Epithelial cell of umbilical artery (primary cell): ENCODE data around the gene RNF186. TPM values are rescaled to one million over a fixed set of nuclear protein-coding genes. Genes with fewer than 3 reads are reported as not detected.

Experiments
- total RNA-seq: library from RNA; depleted of rRNA; stranded (reverse); fragments of >200 nt; gene quantifications from 2 replicates; pipeline ENCODE4 v1.2.3, GENCODE V29; 2014

RNF186 gene
- not detected in 2 replicates for total RNA-seq

DNA sequence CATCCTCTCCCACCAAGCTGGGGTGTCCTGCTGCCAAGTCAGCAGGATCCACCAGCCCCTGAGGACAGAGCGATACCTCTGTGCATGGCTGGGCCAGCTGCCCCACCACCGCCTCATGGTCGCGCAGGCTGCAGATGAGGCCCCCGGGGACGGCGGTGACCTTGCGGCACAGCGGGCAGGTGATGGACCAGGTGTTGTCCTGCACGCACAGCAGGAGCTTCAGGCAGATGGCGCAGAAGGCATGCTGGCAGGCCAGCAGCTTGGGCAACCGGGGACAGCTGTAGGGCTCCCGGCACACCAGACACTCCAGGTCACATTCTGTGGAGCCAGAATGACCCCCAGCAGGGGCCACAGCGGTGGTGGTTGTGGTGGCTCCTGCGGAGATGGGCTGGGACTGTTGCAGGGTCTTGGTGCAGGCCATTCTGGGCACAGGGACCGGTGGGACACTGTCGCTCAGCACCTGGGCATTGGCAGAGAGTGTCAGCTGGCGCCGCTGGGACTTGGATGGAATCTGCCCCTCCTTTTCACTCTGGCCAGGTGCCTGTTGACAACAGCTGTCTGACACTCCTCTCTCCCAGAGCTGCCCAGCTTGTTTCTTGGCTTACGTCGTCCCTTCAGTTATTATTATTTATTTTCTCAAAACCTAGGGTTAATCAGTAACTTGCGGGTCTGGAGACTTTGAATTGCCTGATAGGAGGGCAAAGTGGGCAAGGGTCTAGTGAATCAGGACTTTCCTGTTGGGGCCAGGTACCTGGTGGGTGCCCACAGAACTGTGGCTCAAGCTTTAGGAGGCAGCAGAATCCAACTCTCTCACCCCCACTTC is at the start of gene RNF186:
Gene RNF186, minus strand, starts transcription at position 603 of the 823 bp plus-strand sequence. Its CDS starts 182 bp downstream, at position 421.

GRCh38 chr1:19799230-19800075 is 15.6 kb downstream of the RNF186 start, which contains the start of gene TMCO4:
Gene TMCO4 (minus strand): TSS chr1:19799916. CDS start chr1:19780758, 19,158 bp downstream.

Other genes with a start within 250 kb of the RNF186 start
- 21.3 and 34.1 TPM in 2 replicates for gene NBL1, start 171.0 kb downstream of the RNF186 start, total RNA-seq
- gene HTR6, start 150.4 kb downstream of the RNF186 start, total RNA-seq = not detected in 2 replicates
- 5.5 and 8.4 TPM in 2 replicates for gene TMCO4, start 15.4 kb downstream of the RNF186 start, total RNA-seq
- gene OTUD3, start 67.1 kb upstream of the RNF186 start, total RNA-seq = 4.9 and 8.1 TPM in 2 replicates
- gene PLA2G2E, start 108.3 kb upstream of the RNF186 start, total RNA-seq = not detected in 2 replicates
- not detected in 2 replicates for gene PLA2G2A, start 164.3 kb upstream of the RNF186 start, total RNA-seq